ENCODE data around the gene FNIP1.
"Not testable (repeated sequence)": the region's sequence is repeated elsewhere in the genome, so short reads cannot be mapped to it uniquely, and the experiment has no call there.

DNA sequence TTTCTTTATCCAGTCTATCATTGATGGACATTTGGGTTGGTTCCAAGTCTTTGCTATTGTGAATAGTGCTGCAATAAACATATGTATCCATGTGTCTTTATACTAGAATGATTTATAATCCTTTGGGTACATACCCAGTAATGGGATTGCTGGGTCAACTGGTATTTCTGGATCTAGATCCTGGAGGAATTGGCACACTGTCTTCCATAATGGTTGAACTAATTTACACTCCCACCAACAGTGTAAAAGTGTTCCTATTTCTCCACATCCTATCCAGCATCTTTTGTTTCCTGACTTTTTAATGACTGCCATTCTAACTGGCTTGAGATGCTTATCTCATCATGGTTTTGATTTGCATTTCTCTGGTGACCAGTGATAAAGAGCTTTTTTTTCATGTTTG is 72.7 kb downstream of the FNIP1 start:
- TF ChIP-seq, protein P1, sequence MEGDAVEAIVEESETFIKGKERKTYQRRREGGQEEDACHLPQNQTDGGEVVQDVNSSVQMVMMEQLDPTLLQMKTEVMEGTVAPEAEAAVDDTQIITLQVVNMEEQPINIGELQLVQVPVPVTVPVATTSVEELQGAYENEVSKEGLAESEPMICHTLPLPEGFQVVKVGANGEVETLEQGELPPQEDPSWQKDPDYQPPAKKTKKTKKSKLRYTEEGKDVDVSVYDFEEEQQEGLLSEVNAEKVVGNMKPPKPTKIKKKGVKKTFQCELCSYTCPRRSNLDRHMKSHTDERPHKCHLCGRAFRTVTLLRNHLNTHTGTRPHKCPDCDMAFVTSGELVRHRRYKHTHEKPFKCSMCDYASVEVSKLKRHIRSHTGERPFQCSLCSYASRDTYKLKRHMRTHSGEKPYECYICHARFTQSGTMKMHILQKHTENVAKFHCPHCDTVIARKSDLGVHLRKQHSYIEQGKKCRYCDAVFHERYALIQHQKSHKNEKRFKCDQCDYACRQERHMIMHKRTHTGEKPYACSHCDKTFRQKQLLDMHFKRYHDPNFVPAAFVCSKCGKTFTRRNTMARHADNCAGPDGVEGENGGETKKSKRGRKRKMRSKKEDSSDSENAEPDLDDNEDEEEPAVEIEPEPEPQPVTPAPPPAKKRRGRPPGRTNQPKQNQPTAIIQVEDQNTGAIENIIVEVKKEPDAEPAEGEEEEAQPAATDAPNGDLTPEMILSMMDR (IDR thresholded peaks at IDR 0.05; ENCODE audit: poor library complexity, severe bottlenecking) = not testable (repeated sequence)
- TF ChIP-seq RAD21 (conservative IDR thresholded peaks at IDR 0.05); EP300 (conservative IDR thresholded peaks at IDR 0.05; ENCODE audit: poor library complexity, severe bottlenecking); EZH2 (IDR thresholded peaks at IDR 0.05; ENCODE audit: borderline replicate concordance, insufficient read depth, low read length, poor library complexity, severe bottlenecking); POLR2AphosphoS5 (IDR thresholded peaks at IDR 0.05); SMC3 (conservative IDR thresholded peaks at IDR 0.05; ENCODE audit: poor library complexity); TAF1 (IDR thresholded peaks at IDR 0.05; ENCODE audit: low read depth): not testable (repeated sequence)
- TF ChIP-seq, protein P2, sequence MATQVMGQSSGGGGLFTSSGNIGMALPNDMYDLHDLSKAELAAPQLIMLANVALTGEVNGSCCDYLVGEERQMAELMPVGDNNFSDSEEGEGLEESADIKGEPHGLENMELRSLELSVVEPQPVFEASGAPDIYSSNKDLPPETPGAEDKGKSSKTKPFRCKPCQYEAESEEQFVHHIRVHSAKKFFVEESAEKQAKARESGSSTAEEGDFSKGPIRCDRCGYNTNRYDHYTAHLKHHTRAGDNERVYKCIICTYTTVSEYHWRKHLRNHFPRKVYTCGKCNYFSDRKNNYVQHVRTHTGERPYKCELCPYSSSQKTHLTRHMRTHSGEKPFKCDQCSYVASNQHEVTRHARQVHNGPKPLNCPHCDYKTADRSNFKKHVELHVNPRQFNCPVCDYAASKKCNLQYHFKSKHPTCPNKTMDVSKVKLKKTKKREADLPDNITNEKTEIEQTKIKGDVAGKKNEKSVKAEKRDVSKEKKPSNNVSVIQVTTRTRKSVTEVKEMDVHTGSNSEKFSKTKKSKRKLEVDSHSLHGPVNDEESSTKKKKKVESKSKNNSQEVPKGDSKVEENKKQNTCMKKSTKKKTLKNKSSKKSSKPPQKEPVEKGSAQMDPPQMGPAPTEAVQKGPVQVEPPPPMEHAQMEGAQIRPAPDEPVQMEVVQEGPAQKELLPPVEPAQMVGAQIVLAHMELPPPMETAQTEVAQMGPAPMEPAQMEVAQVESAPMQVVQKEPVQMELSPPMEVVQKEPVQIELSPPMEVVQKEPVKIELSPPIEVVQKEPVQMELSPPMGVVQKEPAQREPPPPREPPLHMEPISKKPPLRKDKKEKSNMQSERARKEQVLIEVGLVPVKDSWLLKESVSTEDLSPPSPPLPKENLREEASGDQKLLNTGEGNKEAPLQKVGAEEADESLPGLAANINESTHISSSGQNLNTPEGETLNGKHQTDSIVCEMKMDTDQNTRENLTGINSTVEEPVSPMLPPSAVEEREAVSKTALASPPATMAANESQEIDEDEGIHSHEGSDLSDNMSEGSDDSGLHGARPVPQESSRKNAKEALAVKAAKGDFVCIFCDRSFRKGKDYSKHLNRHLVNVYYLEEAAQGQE (IDR thresholded peaks at IDR 0.05; ENCODE audit: borderline replicate concordance) = not testable (repeated sequence)

Data from neural cell (in vitro differentiated cells).